Large intestine (tissue), 3 donors: Measurements from ENCODE around the gene FHOD3. TPM values are rescaled to one million over a fixed set of nuclear protein-coding genes. Genes with fewer than 3 reads are reported as not detected.

ENCODE experiments used
- DNase-seq, 2 donors: peaks; one replicate each; pipeline versions ENCODE4 v3.0.0 to v3.0.0-alpha.2; 2013
- H3K27ac ChIP-seq: one replicate; pipeline ENCODE4 v1.5.1; 2013; ENCODE audit warnings: low read length
- H3K27me3 ChIP-seq: 2 replicates; pipeline ENCODE4 v1.6.1; 2013; ENCODE audit warnings: low read length; ENCODE audit not compliant: control insufficient read depth, insufficient read depth
- H3K36me3 ChIP-seq: 2 replicates; pipeline ENCODE4 v1.6.1; 2013; ENCODE audit warnings: low read length; ENCODE audit not compliant: control insufficient read depth, insufficient read depth
- H3K4me1 ChIP-seq: one replicate; pipeline ENCODE4 v1.6.1; 2013; ENCODE audit warnings: low read length; ENCODE audit not compliant: control insufficient read depth, insufficient read depth
- H3K4me3 ChIP-seq: one replicate; pipeline ENCODE4 v1.5.1; 2013; ENCODE audit warnings: low read length
- H3K9me3 ChIP-seq: one replicate; pipeline ENCODE4 v1.6.1; 2013; ENCODE audit warnings: mild to moderate bottlenecking, low read depth, low read length, moderate library complexity; ENCODE audit not compliant: control insufficient read depth
- WGBS: methylation state at CpG from one replicate; pipeline ENCODE4 v1.1.5; 2013; ENCODE audit warnings: low lambda C conversion rate; ENCODE audit not compliant: insufficient coverage; 5-methylcytosine and 5-hydroxymethylcytosine counted together
- polyA plus RNA-seq: library from polyadenylated mRNA; unstranded; fragments of 120-200 nt; gene quantifications from one replicate; pipeline ENCODE4 v1.2.1, GENCODE V29; 2013

The FHOD3 gene
- polyA plus RNA-seq, 1 donor = 10.5 TPM

GRCh38 chr18:36728345-36728744 is 430.8 kb downstream of the FHOD3 start:
- Histone ChIP-seq H3K4me3 (no peak overlapping the region), H3K36me3 (no peaks in the 10 kb centered on the region), H3K27ac (no peak overlapping the region), H3K4me1 (no peaks in the 10 kb centered on the region), H3K27me3 (no peaks in the 10 kb centered on the region), H3K9me3 (peaks cover 5% of the 10 kb centered on the region)
- WGBS = no CpG with 5 or more reads among the region's 4 CpGs
- no peak for DNase-seq

- Histone ChIP-seq H3K36me3 (no peaks in the 10 kb centered on the region), H3K27ac (no peak overlapping the region), H3K4me3 (no peak overlapping the region), H3K4me1 (no peaks in the 10 kb centered on the region), H3K27me3 (no peaks in the 10 kb centered on the region), H3K9me3 (peaks cover 5% of the 10 kb centered on the region)
- DNase-seq = no peak
Observed at GRCh38 chr18:36729197-36729596, 431.7 kb downstream of the FHOD3 start.

- DNase-seq = no peak
- H3K4me3 ChIP-seq = no peak overlapping the region
- 60% methylated on average over 1 of the region's 5 CpGs for WGBS
Observed at GRCh38 chr18:36732264-36732663, 434.8 kb downstream of the FHOD3 start.

GRCh38 chr18:36733150-36733549 is 435.6 kb downstream of the FHOD3 start:
- no peaks in the 10 kb centered on the region for H3K4me1 ChIP-seq
- peaks cover 5% of the 10 kb centered on the region for H3K9me3 ChIP-seq
- WGBS = 100% methylated on average over 1 of the region's 1 CpG
- H3K36me3 ChIP-seq = no peaks in the 10 kb centered on the region
- no peaks in the 10 kb centered on the region for H3K27me3 ChIP-seq
- H3K27ac ChIP-seq = no peak overlapping the region
- H3K4me3 ChIP-seq = no peak overlapping the region
- DNase-seq = no peak

More at GRCh38 chr18:36732264-36732663, 434.8 kb downstream of the FHOD3 start:
- Histone ChIP-seq H3K9me3 (peaks cover 5% of the 10 kb centered on the region), H3K4me1 (no peaks in the 10 kb centered on the region), H3K36me3 (no peaks in the 10 kb centered on the region), H3K27ac (no peak overlapping the region), H3K27me3 (no peaks in the 10 kb centered on the region)

- peak; percentile 13 to 15 for DNase-seq
- H3K4me1 ChIP-seq = no peaks in the 10 kb centered on the region
- H3K9me3 ChIP-seq = peaks cover 5% of the 10 kb centered on the region
- no peaks in the 10 kb centered on the region for H3K27me3 ChIP-seq
- H3K4me3 ChIP-seq = no peak overlapping the region
- H3K36me3 ChIP-seq = no peaks in the 10 kb centered on the region
- H3K27ac ChIP-seq = no peak overlapping the region
- no CpG with 5 or more reads among the region's 4 CpGs for WGBS
Observed at GRCh38 chr18:36734596-36734995, 437.1 kb downstream of the FHOD3 start.

- no CpG with 5 or more reads among the region's 2 CpGs for WGBS
- Histone ChIP-seq H3K4me1 (no peaks in the 10 kb centered on the region), H3K27me3 (no peaks in the 10 kb centered on the region), H3K27ac (no peak overlapping the region), H3K4me3 (no peak overlapping the region), H3K36me3 (no peaks in the 10 kb centered on the region), H3K9me3 (peaks cover 5% of the 10 kb centered on the region)
- DNase-seq = no peak
Observed at GRCh38 chr18:36735130-36735529, 437.6 kb downstream of the FHOD3 start.

- H3K27me3 ChIP-seq = no peaks in the 10 kb centered on the region
- WGBS = no CpG with 5 or more reads among the region's 6 CpGs
- no peak overlapping the region for H3K27ac ChIP-seq
- no peak for DNase-seq
- H3K4me3 ChIP-seq = no peak overlapping the region
- H3K36me3 ChIP-seq = no peaks in the 10 kb centered on the region
- H3K4me1 ChIP-seq = no peaks in the 10 kb centered on the region
- H3K9me3 ChIP-seq = peaks cover 5% of the 10 kb centered on the region
Observed at GRCh38 chr18:36736094-36736493, 438.6 kb downstream of the FHOD3 start.

GRCh38 chr18:36737316-36737715 is 439.8 kb downstream of the FHOD3 start:
- no CpG with 5 or more reads among the region's 3 CpGs for WGBS
- no peaks in the 10 kb centered on the region for H3K4me1 ChIP-seq
- DNase-seq = no peak

GRCh38 chr18:36744261-36744876 is 446.9 kb downstream of the FHOD3 start:
- H3K4me1 ChIP-seq = no peaks in the 10 kb centered on the region
- no peak overlapping the region for H3K4me3 ChIP-seq
- no peaks in the 10 kb centered on the region for H3K36me3 ChIP-seq
- H3K9me3 ChIP-seq = no peaks in the 10 kb centered on the region
- no peak overlapping the region for H3K27ac ChIP-seq
- no peak for DNase-seq
- no peaks in the 10 kb centered on the region for H3K27me3 ChIP-seq
- WGBS = no CpG with 5 or more reads among the region's 6 CpGs

More at GRCh38 chr18:36737316-36737715, 439.8 kb downstream of the FHOD3 start:
- Histone ChIP-seq H3K36me3 (no peaks in the 10 kb centered on the region), H3K4me3 (no peak overlapping the region), H3K27me3 (no peaks in the 10 kb centered on the region), H3K27ac (no peak overlapping the region), H3K9me3 (peaks cover 4% of the 10 kb centered on the region)

- Histone ChIP-seq H3K4me3 (no peak overlapping the region), H3K27me3 (no peaks in the 10 kb centered on the region), H3K9me3 (no peaks in the 10 kb centered on the region), H3K27ac (no peak overlapping the region), H3K4me1 (no peaks in the 10 kb centered on the region), H3K36me3 (no peaks in the 10 kb centered on the region)
- no peak for DNase-seq
- 87% methylated on average over 4 of the region's 25 CpGs for WGBS
Observed at GRCh38 chr18:36745219-36745975, 447.9 kb downstream of the FHOD3 start.
